Measurements from ENCODE around the gene CFAP100. TPM values are rescaled to one million over a fixed set of nuclear protein-coding genes. Genes with fewer than 3 reads are reported as not detected.

CFAP100 gene
- total RNA-seq, 1 experiment from 2014 or later: not detected

DNA sequence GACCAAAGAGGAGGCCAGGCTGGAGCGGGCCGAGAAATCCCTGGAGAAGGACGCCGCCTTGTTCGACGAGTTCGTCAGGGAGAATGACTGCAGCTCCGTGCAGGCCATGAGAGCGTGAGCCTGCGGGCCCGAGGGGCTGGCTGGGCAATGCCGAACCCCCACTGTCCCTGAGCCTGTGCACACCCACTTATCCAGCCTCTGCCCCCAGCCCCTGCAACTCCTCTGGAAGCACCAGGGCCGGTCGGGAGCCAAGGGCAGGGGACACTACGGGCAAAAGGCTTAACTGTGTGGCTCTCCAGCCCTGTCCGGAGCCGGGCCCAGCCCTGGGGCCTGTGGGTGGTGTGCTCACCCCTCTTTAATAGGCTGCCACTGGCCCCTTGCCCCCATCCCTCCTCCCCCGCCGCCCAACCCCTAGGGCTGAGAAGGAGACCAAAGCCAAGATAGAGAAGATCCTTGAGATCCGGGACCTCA, 24.0 kb downstream of the CFAP100 start:
- no peaks in the 10 kb centered on the region for H3K9me3 ChIP-seq (ENCODE audit: low read length)
- no peaks in the 10 kb centered on the region for H3K4me1 ChIP-seq (ENCODE audit: insufficient read depth, low read length)
- H2AFZ ChIP-seq (ENCODE audit: low read length): no peak overlapping the region
- no peak overlapping the region for H3K4me2 ChIP-seq (ENCODE audit: low read length)
- H3K79me2 ChIP-seq (ENCODE audit: low read length): no peaks in the 10 kb centered on the region
- BruUV-seq (replicated peaks): no TSS peak
- DNase-seq (no peak), ATAC-seq (no peak)
- TF ChIP-seq EZH2 (IDR thresholded peaks at IDR 0.05; ENCODE audit: low read length, unreplicated experiment) (no peak), EZH2phosphoT487 (IDR thresholded peaks at IDR 0.05; ENCODE audit: borderline replicate concordance, low read length) (no peak)
- TF ChIP-seq, protein P1, sequence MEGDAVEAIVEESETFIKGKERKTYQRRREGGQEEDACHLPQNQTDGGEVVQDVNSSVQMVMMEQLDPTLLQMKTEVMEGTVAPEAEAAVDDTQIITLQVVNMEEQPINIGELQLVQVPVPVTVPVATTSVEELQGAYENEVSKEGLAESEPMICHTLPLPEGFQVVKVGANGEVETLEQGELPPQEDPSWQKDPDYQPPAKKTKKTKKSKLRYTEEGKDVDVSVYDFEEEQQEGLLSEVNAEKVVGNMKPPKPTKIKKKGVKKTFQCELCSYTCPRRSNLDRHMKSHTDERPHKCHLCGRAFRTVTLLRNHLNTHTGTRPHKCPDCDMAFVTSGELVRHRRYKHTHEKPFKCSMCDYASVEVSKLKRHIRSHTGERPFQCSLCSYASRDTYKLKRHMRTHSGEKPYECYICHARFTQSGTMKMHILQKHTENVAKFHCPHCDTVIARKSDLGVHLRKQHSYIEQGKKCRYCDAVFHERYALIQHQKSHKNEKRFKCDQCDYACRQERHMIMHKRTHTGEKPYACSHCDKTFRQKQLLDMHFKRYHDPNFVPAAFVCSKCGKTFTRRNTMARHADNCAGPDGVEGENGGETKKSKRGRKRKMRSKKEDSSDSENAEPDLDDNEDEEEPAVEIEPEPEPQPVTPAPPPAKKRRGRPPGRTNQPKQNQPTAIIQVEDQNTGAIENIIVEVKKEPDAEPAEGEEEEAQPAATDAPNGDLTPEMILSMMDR (conservative IDR thresholded peaks at IDR 0.05; ENCODE audit: low read depth, low read length): no peak
- H3F3A ChIP-seq (ENCODE audit: low read length, unreplicated experiment): no peaks in the 10 kb centered on the region
- no peak overlapping the region for H3K9ac ChIP-seq (ENCODE audit: low read length)
- intact Hi-C loops (cut with micrococcal nuclease): no loop called here
- no peaks in the 10 kb centered on the region for H4K20me1 ChIP-seq (ENCODE audit: low read length)
- H3K36me3 ChIP-seq (ENCODE audit: low read depth, low read length): no peaks in the 10 kb centered on the region
- no peak overlapping the region for H3K4me3 ChIP-seq (ENCODE audit: low read length)
- no peaks in the 10 kb centered on the region for H3K9me2 ChIP-seq (replicated peaks; ENCODE audit: low read length)
- POLR2A ChIA-PET (ENCODE audit: unreplicated experiment): no interaction called here
- CTCF ChIA-PET: no interaction called here
- H3K27ac ChIP-seq (ENCODE audit: low read length): no peak overlapping the region
- H3K27me3 ChIP-seq (ENCODE audit: low read length): no peaks in the 10 kb centered on the region

DNA sequence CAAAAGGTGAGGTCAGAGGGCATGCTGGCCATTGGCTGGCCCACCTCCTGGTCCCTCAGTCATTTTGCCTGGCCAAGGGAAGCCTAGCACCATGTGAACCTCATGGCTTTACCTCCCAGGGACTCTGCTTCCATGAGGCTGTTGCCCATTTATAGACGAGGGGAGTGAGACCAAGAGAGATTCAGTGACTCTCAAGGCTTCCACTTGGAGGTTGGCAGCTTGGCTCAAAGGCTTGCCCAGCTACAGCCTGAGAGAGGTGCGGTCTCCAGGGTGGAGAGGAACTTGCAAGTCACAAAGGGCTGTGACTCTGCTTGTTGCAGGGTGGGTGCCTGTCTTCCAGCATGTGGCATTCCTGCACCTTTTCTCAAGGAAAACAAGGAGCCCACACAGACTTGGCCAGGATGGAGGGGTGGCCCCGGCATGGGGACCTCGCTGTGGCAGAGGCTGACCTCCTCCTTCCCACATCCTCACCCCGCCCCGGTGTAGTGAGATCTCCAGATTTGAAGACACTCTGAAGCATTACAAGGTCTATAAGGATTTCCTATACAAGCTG, 24.5 kb downstream of the CFAP100 start:
- ATAC-seq (no peak), DNase-seq (no peak)
- H3F3A ChIP-seq (ENCODE audit: low read length, unreplicated experiment): no peaks in the 10 kb centered on the region
- TF ChIP-seq EZH2phosphoT487 (IDR thresholded peaks at IDR 0.05; ENCODE audit: borderline replicate concordance, low read length) (no peak), EZH2 (IDR thresholded peaks at IDR 0.05; ENCODE audit: low read length, unreplicated experiment) (no peak)
- TF ChIP-seq, protein P1 (conservative IDR thresholded peaks at IDR 0.05; ENCODE audit: low read depth, low read length): no peak
- no peak overlapping the region for H3K4me3 ChIP-seq (ENCODE audit: low read length)
- no peak overlapping the region for H3K27ac ChIP-seq (ENCODE audit: low read length)
- no peak overlapping the region for H3K9ac ChIP-seq (ENCODE audit: low read length)
- POLR2A ChIA-PET (ENCODE audit: unreplicated experiment): no interaction called here
- H3K9me2 ChIP-seq (replicated peaks; ENCODE audit: low read length): no peaks in the 10 kb centered on the region
- no peaks in the 10 kb centered on the region for H3K9me3 ChIP-seq (ENCODE audit: low read length)
- H3K4me2 ChIP-seq (ENCODE audit: low read length): no peak overlapping the region
- H3K79me2 ChIP-seq (ENCODE audit: low read length): no peaks in the 10 kb centered on the region
- H3K36me3 ChIP-seq (ENCODE audit: low read depth, low read length): no peaks in the 10 kb centered on the region
- no peak overlapping the region for H2AFZ ChIP-seq (ENCODE audit: low read length)
- H3K27me3 ChIP-seq (ENCODE audit: low read length): no peaks in the 10 kb centered on the region
- BruUV-seq (replicated peaks): no TSS peak
- CTCF ChIA-PET: no interaction called here
- intact Hi-C loops (cut with micrococcal nuclease): no loop called here
- no peaks in the 10 kb centered on the region for H3K4me1 ChIP-seq (ENCODE audit: insufficient read depth, low read length)
- H4K20me1 ChIP-seq (ENCODE audit: low read length): no peaks in the 10 kb centered on the region

DNA sequence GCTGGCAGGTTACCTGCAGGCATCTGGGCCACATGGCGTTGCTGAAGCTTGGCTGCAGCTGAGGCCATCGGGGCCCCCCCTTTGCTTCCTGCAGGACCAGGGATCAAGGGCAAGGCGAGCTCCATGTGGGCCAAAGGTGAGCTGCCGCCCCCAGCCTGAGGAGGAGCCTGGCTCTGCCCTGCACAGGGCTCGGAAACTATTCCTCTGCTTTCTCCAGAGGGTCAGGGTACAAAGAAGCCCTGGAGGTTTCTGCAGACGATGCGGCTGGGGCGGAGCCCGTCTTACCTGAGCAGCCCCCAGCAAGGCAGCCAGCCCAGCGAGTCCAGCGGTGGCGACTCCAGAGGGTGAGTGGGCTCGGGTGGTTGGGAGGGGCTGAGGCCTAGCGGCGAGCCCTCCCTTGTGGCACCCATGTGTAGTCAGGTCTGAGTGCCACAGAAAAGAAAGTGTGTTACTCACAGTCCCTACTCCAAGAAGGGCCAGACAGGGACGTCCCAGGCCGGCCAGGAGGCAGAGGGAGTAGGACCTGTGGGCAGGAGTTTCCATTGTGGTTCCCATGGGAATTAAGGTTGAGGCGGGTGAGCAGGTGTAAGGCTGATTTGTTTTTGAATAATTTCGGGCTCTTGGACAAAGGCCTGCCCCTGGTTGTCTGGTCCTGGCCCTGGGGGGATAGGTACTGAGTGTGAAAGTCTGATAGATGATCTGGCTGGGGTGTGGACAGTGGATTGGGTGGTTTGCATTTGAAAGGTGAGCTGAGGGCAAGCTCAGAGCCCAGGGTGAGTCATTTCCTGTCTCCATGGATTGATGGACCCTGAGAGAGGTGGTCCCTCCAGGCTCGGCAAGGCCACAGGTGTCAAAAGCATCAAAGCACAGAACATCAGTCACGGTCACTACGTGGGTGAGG, 25.4 kb downstream of the CFAP100 start:
- intact Hi-C loops (cut with micrococcal nuclease): no loop called here
- Histone ChIP-seq H4K20me1 (ENCODE audit: low read length) (no peaks in the 10 kb centered on the region), H3K79me2 (ENCODE audit: low read length) (no peaks in the 10 kb centered on the region), H3K4me2 (ENCODE audit: low read length) (no peak overlapping the region), H3K4me3 (ENCODE audit: low read length) (no peak overlapping the region), H3K27me3 (ENCODE audit: low read length) (no peaks in the 10 kb centered on the region), H2AFZ (ENCODE audit: low read length) (no peak overlapping the region), H3K36me3 (ENCODE audit: low read depth, low read length) (no peaks in the 10 kb centered on the region), H3K9me2 (replicated peaks; ENCODE audit: low read length) (no peaks in the 10 kb centered on the region), H3F3A (ENCODE audit: low read length, unreplicated experiment) (no peaks in the 10 kb centered on the region), H3K27ac (ENCODE audit: low read length) (no peak overlapping the region), H3K4me1 (ENCODE audit: insufficient read depth, low read length) (no peaks in the 10 kb centered on the region), H3K9me3 (ENCODE audit: low read length) (no peaks in the 10 kb centered on the region), H3K9ac (ENCODE audit: low read length) (no peak overlapping the region)
- no TSS peak for BruUV-seq (replicated peaks)
- CTCF ChIA-PET: no interaction called here
- no peak for ATAC-seq
- POLR2A ChIA-PET (ENCODE audit: unreplicated experiment): no interaction called here
- TF ChIP-seq EZH2 (IDR thresholded peaks at IDR 0.05; ENCODE audit: low read length, unreplicated experiment) (no peak), EZH2phosphoT487 (IDR thresholded peaks at IDR 0.05; ENCODE audit: borderline replicate concordance, low read length) (no peak)
- TF ChIP-seq, protein P1 (conservative IDR thresholded peaks at IDR 0.05; ENCODE audit: low read depth, low read length): no peak
- no peak for DNase-seq

Data from PC-3 (cell line).